SK-N-SH (cell line): Measurements from ENCODE around the gene CLCN2. TPM values are rescaled to one million over a fixed set of nuclear protein-coding genes. Genes with fewer than 3 reads are reported as not detected.

Source experiments
- CTCF ChIA-PET: fragments of 300-600, 350-600 bp; formaldehyde crosslinking; extraction: SDS; loops from one replicate; lab custom pipeline; 2021; lab: Yijun Ruan, JAX
- POLR2A ChIA-PET: fragments of 350-600 bp; sonication (Branson Sonifier 250); formaldehyde crosslinking; extraction: SDS; loops from one replicate; lab custom pipeline; 2020; ENCODE audit warnings: antibody characterized with exemption, inconsistent platforms; lab: Yijun Ruan, JAX
- DNase-seq: peaks from one replicate; pipeline ENCODE4 v3.0.0; 2012
- H2AFZ ChIP-seq: fragments of 200-600 bp; sonication (generic); 2 replicates; pipeline ENCODE4 v1.8.1; 2016; ENCODE audit warnings: antibody characterized with exemption, mild to moderate bottlenecking, low read depth
- H3F3A ChIP-seq: fragments of 200-600 bp; sonication (generic); replicated peaks from 2 replicates; pipeline ENCODE3; 2016; ENCODE audit warnings: antibody characterized with exemption, mild to moderate bottlenecking; ENCODE audit not compliant: insufficient read depth
- H3K27ac ChIP-seq, 2 experiments: fragments of 200-500 bp in 1 of 2; fragments of 200-600 bp in 1 of 2; sonication (Bioruptor generic) in 1 of 2; sonication (generic), shearing (Covaris generic) in 1 of 2; 2 replicates each; pipeline versions ENCODE4 v1.5.1 to v1.6.1; 2014 to 2016; ENCODE audit warnings: low read depth in 2 of 2, inconsistent platforms in 1 of 2, low read length in 1 of 2, mild to moderate bottlenecking in 1 of 2, mixed read lengths in 1 of 2
- H3K27me3 ChIP-seq: fragments of 200-600 bp; sonication (generic), shearing (Covaris generic); 2 replicates; pipeline ENCODE4 v1.6.1; 2016; ENCODE audit warnings: mixed run types; ENCODE audit not compliant: insufficient read depth
- H3K36me3 ChIP-seq, 2 experiments: fragments of 200-500 bp in 1 of 2; fragments of 200-600 bp in 1 of 2; sonication (Bioruptor generic) in 1 of 2; sonication (generic) in 1 of 2; replicated peaks in 1 of 2; 2 replicates each; pipeline versions ENCODE3 to v1.5.1; 2014 to 2016; ENCODE audit warnings: low read length in 1 of 2, mild to moderate bottlenecking in 1 of 2; ENCODE audit not compliant: insufficient read depth in 2 of 2, control insufficient read depth in 1 of 2
- H3K4me1 ChIP-seq, 2 experiments: fragments of 200-500 bp in 1 of 2; fragments of 200-600 bp in 1 of 2; sonication (Bioruptor generic) in 1 of 2; sonication (generic), shearing (Covaris generic) in 1 of 2; 2 replicates each; pipeline versions ENCODE4 v1.5.1 to v1.6.1; 2014 to 2016; ENCODE audit warnings: low read depth in 1 of 2, low read length in 1 of 2, mixed run types in 1 of 2; ENCODE audit not compliant: insufficient read depth in 2 of 2, control insufficient read depth in 1 of 2
- H3K4me2 ChIP-seq: fragments of 200-600 bp; sonication (generic), shearing (Covaris generic); 2 replicates; pipeline ENCODE4 v1.6.1; 2017; ENCODE audit warnings: mixed run types
- H3K4me3 ChIP-seq, 2 experiments: fragments of 200-500 bp in 1 of 2; fragments of 200-600 bp in 1 of 2; sonication (Bioruptor generic) in 1 of 2; sonication (generic), shearing (Covaris generic) in 1 of 2; 2 replicates each; pipeline versions ENCODE4 v1.5.1 to v1.8.1; 2014 to 2016; ENCODE audit warnings: low read depth in 2 of 2, inconsistent platforms in 1 of 2, low read length in 1 of 2, mild to moderate bottlenecking in 1 of 2, mixed read lengths in 1 of 2, moderate library complexity in 1 of 2
- H3K79me2 ChIP-seq: fragments of 200-600 bp; sonication (generic); 2 replicates; pipeline ENCODE4 v1.8.1; 2017; ENCODE audit warnings: mild to moderate bottlenecking; ENCODE audit not compliant: insufficient read depth
- H3K9ac ChIP-seq: fragments of 200-600 bp; sonication (generic); 2 replicates; pipeline ENCODE4 v1.6.1; 2017; ENCODE audit warnings: mixed run types
- H3K9me2 ChIP-seq: fragments of 200-600 bp; sonication (generic); 2 replicates; pipeline ENCODE4 v1.6.1; 2017; ENCODE audit warnings: mixed run types
- H3K9me3 ChIP-seq: fragments of 200-600 bp; sonication (generic); 2 replicates; pipeline ENCODE4 v1.6.1; 2017; ENCODE audit warnings: mixed run types, mild to moderate bottlenecking, moderate library complexity
- H4K20me1 ChIP-seq: fragments of 200-600 bp; sonication (generic); 2 replicates; pipeline ENCODE4 v1.6.1; 2017; ENCODE audit warnings: mild to moderate bottlenecking, mixed run types; ENCODE audit not compliant: insufficient read depth
- ELF1 ChIP-seq: IDR thresholded peaks from 2 replicates; pipeline ENCODE4 v1.4.0; 2012
- FOXJ3 ChIP-seq: sonication (generic); formaldehyde crosslinking; IDR thresholded peaks from 2 replicates; pipeline ENCODE4 v1.5.1; 2020; ENCODE audit warnings: mild to moderate bottlenecking, missing genetic modification reagents
- FOXM1 ChIP-seq: IDR thresholded peaks from 2 replicates; pipeline ENCODE4 v1.4.0; 2012; ENCODE audit warnings: low read depth, mild to moderate bottlenecking
- GATA2 ChIP-seq: sonication (generic); formaldehyde crosslinking; IDR thresholded peaks from 2 replicates; pipeline ENCODE4 v1.5.0; 2020; ENCODE audit warnings: mild to moderate bottlenecking, missing genetic modification reagents
- JUND ChIP-seq: IDR thresholded peaks from 2 replicates; pipeline ENCODE4 v1.4.0; 2012
- MAX ChIP-seq: IDR thresholded peaks from 2 replicates; pipeline ENCODE4 v1.4.0; 2012; ENCODE audit warnings: low read depth
- NRF1 ChIP-seq: IDR thresholded peaks from 2 replicates; pipeline ENCODE4 v1.6.1; 2012; ENCODE audit warnings: low read depth, mild to moderate bottlenecking, low read length
- RCOR1 ChIP-seq: fragments of 150-350 bp; IDR thresholded peaks from 2 replicates; pipeline ENCODE4 v1.6.1; 2017; ENCODE audit warnings: antibody characterized with exemption, low read length
- RXRA ChIP-seq: IDR thresholded peaks from 2 replicates; pipeline ENCODE4 v1.4.0; 2012; ENCODE audit warnings: low read depth, mild to moderate bottlenecking, borderline replicate concordance
- SIN3A ChIP-seq: IDR thresholded peaks from 2 replicates; pipeline ENCODE4 v1.6.1; 2012; ENCODE audit warnings: low read depth, mild to moderate bottlenecking, low read length, moderate library complexity, borderline replicate concordance
- SMC3 ChIP-seq: IDR thresholded peaks from 2 replicates; pipeline ENCODE4 v1.6.1; 2012; ENCODE audit warnings: low read depth, low read length, improper control_type of control experiment
- TCF12 ChIP-seq: IDR thresholded peaks from 2 replicates; pipeline ENCODE4 v1.4.0; 2012
- TEAD4 ChIP-seq: IDR thresholded peaks from 2 replicates; pipeline ENCODE4 v1.4.0; 2012; ENCODE audit warnings: mild to moderate bottlenecking, borderline replicate concordance; ENCODE audit not compliant: insufficient read depth
- USF1 ChIP-seq: IDR thresholded peaks from 2 replicates; pipeline ENCODE4 v1.4.0; 2012; ENCODE audit warnings: low read depth, borderline replicate concordance
- USF2 ChIP-seq: fragments of 150-350 bp; IDR thresholded peaks from 2 replicates; pipeline ENCODE4 v1.6.1; 2017; ENCODE audit warnings: antibody characterized with exemption, low read length, low read depth, borderline replicate concordance
- WGBS: methylation state at CpG from one replicate; pipeline ENCODE4 v1.1.6; 2017; ENCODE audit warnings: low lambda C conversion rate; 5-methylcytosine and 5-hydroxymethylcytosine counted together
- polyA plus RNA-seq, 3 experiments: library from polyadenylated mRNA; depleted of rRNA; stranded (reverse); fragments of >200 nt; gene quantifications; 2 replicates each; pipeline ENCODE4 v1.2.3, GENCODE V29; 2012
- TF ChIP-seq, protein P1 (sequence below): IDR thresholded peaks from 2 replicates; pipeline ENCODE4 v1.6.1; 2012; ENCODE audit warnings: mild to moderate bottlenecking, low read depth, low read length, moderate library complexity
- TF ChIP-seq, protein P2 (sequence below): fragments of 200-600 bp; sonication (generic); IDR thresholded peaks from 2 replicates; pipeline ENCODE4 v1.6.1; 2017; ENCODE audit warnings: antibody characterized with exemption, mild to moderate bottlenecking, moderate library complexity
- TF ChIP-seq, protein P3 (sequence below): IDR thresholded peaks from 2 replicates; pipeline ENCODE4; 2012
- TF ChIP-seq, protein P4 (sequence below): fragments of 150-350 bp; IDR thresholded peaks from 2 replicates; pipeline ENCODE4 v1.6.1; 2016; ENCODE audit warnings: mild to moderate bottlenecking, low read depth, low read length

Gene CLCN2
- polyA plus RNA-seq, 1 of the 3 experiments (the other 2 are of a cell fraction) = 9.1 TPM

- TF ChIP-seq, protein P1, sequence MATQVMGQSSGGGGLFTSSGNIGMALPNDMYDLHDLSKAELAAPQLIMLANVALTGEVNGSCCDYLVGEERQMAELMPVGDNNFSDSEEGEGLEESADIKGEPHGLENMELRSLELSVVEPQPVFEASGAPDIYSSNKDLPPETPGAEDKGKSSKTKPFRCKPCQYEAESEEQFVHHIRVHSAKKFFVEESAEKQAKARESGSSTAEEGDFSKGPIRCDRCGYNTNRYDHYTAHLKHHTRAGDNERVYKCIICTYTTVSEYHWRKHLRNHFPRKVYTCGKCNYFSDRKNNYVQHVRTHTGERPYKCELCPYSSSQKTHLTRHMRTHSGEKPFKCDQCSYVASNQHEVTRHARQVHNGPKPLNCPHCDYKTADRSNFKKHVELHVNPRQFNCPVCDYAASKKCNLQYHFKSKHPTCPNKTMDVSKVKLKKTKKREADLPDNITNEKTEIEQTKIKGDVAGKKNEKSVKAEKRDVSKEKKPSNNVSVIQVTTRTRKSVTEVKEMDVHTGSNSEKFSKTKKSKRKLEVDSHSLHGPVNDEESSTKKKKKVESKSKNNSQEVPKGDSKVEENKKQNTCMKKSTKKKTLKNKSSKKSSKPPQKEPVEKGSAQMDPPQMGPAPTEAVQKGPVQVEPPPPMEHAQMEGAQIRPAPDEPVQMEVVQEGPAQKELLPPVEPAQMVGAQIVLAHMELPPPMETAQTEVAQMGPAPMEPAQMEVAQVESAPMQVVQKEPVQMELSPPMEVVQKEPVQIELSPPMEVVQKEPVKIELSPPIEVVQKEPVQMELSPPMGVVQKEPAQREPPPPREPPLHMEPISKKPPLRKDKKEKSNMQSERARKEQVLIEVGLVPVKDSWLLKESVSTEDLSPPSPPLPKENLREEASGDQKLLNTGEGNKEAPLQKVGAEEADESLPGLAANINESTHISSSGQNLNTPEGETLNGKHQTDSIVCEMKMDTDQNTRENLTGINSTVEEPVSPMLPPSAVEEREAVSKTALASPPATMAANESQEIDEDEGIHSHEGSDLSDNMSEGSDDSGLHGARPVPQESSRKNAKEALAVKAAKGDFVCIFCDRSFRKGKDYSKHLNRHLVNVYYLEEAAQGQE = no peak
- TF ChIP-seq TEAD4 (no peak), RXRA (no peak), FOXJ3 (CRISPR knock-in tag) (no peak), JUND (no peak), RCOR1 (no peak), GATA2 (no peak), TCF12 (0 out of 2 replicates have a peak, but pooled peaks have one; percentile 5), MAX (no peak), NRF1 (no peak)
- TF ChIP-seq, protein P2, sequence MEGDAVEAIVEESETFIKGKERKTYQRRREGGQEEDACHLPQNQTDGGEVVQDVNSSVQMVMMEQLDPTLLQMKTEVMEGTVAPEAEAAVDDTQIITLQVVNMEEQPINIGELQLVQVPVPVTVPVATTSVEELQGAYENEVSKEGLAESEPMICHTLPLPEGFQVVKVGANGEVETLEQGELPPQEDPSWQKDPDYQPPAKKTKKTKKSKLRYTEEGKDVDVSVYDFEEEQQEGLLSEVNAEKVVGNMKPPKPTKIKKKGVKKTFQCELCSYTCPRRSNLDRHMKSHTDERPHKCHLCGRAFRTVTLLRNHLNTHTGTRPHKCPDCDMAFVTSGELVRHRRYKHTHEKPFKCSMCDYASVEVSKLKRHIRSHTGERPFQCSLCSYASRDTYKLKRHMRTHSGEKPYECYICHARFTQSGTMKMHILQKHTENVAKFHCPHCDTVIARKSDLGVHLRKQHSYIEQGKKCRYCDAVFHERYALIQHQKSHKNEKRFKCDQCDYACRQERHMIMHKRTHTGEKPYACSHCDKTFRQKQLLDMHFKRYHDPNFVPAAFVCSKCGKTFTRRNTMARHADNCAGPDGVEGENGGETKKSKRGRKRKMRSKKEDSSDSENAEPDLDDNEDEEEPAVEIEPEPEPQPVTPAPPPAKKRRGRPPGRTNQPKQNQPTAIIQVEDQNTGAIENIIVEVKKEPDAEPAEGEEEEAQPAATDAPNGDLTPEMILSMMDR = no peak
Observed at GRCh38 chr3:184368586-184369183, 7.3 kb upstream of the CLCN2 start (continued).

DNA sequence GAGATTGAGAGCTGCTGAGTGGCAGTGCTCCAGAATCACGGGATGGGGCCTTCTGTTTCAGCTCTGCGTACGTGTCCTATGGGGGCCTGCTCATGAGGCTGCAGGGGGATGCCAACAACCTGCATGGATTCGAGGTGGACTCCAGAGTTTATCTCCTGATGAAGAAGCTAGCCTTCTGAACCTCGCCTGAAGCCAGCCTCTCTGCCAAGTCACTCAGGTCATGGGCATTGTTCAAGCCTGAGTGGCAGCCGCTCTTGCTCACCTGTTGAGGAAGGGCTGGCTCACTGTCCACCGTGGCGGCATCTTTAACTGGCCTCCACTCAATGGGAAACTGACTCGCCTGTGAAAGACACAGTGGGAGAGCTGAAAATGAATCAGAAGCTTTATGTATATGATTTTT is 6.7 kb upstream of the CLCN2 start:
- CTCF ChIA-PET = interaction anchor here (0.7 to 11.1 kb wide), 7 partner anchors 62 to 456 kb away, joined by 3 to 165 read pairs (median 3); no protein-coding TSS in a partner anchor
- peak overlapping the region; percentile 54; the same call in 1 of the 2 replicates for H3K4me2 ChIP-seq
- peaks cover 29% of the 10 kb centered on the region for H3K79me2 ChIP-seq
- H3K27me3 ChIP-seq = no peaks in the 10 kb centered on the region
- no peak for DNase-seq
- peaks cover 29 to 31% of the 10 kb centered on the region in 2 experiments for H3K36me3 ChIP-seq
- H3K9me3 ChIP-seq = no peaks in the 10 kb centered on the region
- peaks cover 43% of the 10 kb centered on the region for H4K20me1 ChIP-seq
- no peak overlapping the region for H2AFZ ChIP-seq
- H3K9me2 ChIP-seq = no peaks in the 10 kb centered on the region
- POLR2A ChIA-PET = interaction anchor here (0.8 to 2.0 kb wide), 2 partner anchors 30 to 152 kb away, joined by 3 to 4 read pairs; partner anchors contain the start of gene FAM131A
- H3K4me1 ChIP-seq = peaks cover 8 to 32% of the 10 kb centered on the region in 2 experiments; a peak in 3 of 4 replicates
- H3K9ac ChIP-seq = no peak overlapping the region
- H3K27ac ChIP-seq = peak overlapping the region in 1 of 2 experiments; percentile 48; a peak in 3 of 4 replicates
- peaks cover 45% of the 10 kb centered on the region for H3F3A ChIP-seq
- 82% methylated on average over 9 of the region's 9 CpGs for WGBS
- no peak overlapping the region for H3K4me3 ChIP-seq
- TF ChIP-seq, protein P3, sequence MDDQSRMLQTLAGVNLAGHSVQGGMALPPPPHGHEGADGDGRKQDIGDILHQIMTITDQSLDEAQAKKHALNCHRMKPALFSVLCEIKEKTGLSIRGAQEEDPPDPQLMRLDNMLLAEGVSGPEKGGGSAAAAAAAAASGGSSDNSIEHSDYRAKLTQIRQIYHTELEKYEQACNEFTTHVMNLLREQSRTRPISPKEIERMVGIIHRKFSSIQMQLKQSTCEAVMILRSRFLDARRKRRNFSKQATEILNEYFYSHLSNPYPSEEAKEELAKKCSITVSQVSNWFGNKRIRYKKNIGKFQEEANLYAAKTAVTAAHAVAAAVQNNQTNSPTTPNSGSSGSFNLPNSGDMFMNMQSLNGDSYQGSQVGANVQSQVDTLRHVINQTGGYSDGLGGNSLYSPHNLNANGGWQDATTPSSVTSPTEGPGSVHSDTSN = no peak
- TF ChIP-seq USF2 (no peak), JUND (no peak), ELF1 (no peak), MAX (no peak), TCF12 (no peak), SIN3A (no peak), USF1 (no peak), TEAD4 (no peak), FOXM1 (no peak), SMC3 (no peak)
- TF ChIP-seq, protein P4, sequence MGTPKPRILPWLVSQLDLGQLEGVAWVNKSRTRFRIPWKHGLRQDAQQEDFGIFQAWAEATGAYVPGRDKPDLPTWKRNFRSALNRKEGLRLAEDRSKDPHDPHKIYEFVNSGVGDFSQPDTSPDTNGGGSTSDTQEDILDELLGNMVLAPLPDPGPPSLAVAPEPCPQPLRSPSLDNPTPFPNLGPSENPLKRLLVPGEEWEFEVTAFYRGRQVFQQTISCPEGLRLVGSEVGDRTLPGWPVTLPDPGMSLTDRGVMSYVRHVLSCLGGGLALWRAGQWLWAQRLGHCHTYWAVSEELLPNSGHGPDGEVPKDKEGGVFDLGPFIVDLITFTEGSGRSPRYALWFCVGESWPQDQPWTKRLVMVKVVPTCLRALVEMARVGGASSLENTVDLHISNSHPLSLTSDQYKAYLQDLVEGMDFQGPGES = no peak
